ENCODE measurements around the gene POLR2L.

DNA sequence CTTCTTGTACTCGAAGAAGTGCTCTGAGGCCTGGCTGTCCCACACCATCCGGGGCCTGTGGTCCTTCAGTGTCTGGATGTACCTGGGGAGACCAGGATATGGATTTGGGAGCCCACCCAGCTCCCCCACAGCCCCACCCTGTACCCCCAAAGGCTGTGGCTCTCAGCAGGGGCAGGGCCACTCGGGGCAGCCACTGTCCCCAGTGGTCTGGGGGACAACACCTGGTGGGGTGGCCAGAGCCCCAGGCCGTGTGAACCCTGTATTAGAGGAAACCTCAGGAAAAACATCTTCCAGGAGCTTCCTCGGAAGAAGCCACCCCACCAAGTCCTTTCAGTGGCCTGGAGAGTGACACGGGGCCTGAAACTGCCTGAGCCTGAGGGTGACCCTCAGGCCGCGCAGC lies 28.1 kb upstream of the POLR2L start:
- TF ChIP-seq, protein P1, sequence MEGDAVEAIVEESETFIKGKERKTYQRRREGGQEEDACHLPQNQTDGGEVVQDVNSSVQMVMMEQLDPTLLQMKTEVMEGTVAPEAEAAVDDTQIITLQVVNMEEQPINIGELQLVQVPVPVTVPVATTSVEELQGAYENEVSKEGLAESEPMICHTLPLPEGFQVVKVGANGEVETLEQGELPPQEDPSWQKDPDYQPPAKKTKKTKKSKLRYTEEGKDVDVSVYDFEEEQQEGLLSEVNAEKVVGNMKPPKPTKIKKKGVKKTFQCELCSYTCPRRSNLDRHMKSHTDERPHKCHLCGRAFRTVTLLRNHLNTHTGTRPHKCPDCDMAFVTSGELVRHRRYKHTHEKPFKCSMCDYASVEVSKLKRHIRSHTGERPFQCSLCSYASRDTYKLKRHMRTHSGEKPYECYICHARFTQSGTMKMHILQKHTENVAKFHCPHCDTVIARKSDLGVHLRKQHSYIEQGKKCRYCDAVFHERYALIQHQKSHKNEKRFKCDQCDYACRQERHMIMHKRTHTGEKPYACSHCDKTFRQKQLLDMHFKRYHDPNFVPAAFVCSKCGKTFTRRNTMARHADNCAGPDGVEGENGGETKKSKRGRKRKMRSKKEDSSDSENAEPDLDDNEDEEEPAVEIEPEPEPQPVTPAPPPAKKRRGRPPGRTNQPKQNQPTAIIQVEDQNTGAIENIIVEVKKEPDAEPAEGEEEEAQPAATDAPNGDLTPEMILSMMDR (IDR thresholded peaks at IDR 0.05; ENCODE audit: insufficient read depth, low read length, poor library complexity, severe bottlenecking): no peak
- TF ChIP-seq EZH2phosphoT487 (conservative IDR thresholded peaks at IDR 0.05; ENCODE audit: low read length): no peak
